ENCODE results near the gene SBSN. TPM values are rescaled to one million over a fixed set of nuclear protein-coding genes. Genes with fewer than 3 reads are reported as not detected.

SBSN gene
- total RNA-seq, 1 donor from 2014 or later = 0.30 TPM

DNA sequence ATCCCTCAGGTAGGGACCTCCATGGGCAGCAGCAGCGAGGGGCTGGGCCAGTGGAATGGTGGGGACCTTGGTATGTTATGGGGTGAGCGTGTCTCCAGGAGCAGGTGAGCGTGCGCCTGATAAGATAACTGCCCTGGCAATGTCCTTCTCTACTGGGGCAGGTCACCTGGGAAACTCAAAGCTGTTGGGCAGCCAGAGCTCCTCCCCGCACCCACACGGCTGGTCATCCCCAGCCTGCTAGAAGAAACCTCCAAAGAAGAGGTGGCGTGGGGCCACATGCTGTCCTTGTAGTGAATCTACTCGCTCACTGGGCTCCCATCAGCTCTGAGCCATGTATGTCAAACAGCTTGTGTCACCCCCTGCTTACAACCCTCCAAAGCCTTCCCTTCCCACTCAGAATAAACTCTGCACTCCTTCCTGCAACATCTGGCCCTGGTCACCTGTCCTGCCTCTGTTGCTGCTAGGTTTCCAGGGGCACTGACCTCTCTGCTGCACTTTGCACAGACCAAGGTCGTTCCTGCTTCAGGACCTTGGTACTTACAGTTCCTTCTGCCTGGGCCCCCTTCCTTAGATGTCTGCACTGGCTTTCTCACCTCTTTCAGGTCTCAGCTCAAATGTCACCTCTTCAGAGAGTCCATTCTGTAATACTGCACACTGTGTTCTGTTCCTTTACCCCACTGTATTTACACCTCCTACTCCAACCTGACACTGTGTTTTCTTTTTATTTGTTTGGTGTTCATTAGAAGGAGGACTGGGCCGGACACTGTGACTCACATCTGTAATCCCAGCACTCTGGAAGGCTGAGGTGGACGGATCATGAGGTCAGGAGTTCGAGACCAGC, 37.1 kb upstream of the SBSN start:
- TF ChIP-seq, protein P1, sequence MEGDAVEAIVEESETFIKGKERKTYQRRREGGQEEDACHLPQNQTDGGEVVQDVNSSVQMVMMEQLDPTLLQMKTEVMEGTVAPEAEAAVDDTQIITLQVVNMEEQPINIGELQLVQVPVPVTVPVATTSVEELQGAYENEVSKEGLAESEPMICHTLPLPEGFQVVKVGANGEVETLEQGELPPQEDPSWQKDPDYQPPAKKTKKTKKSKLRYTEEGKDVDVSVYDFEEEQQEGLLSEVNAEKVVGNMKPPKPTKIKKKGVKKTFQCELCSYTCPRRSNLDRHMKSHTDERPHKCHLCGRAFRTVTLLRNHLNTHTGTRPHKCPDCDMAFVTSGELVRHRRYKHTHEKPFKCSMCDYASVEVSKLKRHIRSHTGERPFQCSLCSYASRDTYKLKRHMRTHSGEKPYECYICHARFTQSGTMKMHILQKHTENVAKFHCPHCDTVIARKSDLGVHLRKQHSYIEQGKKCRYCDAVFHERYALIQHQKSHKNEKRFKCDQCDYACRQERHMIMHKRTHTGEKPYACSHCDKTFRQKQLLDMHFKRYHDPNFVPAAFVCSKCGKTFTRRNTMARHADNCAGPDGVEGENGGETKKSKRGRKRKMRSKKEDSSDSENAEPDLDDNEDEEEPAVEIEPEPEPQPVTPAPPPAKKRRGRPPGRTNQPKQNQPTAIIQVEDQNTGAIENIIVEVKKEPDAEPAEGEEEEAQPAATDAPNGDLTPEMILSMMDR (IDR thresholded peaks at IDR 0.05) = no peak
- Mint-ChIP-seq H3K27me3 (ENCODE audit: low read depth) (peaks cover 30% of the 10 kb centered on the region), H3K9me3 (ENCODE audit: low read depth) (no peaks in the 10 kb centered on the region), H3K4me1 (ENCODE audit: low read depth) (no peaks in the 10 kb centered on the region), H3K36me3 (ENCODE audit: low read depth) (no peaks in the 10 kb centered on the region), H3K4me3 (ENCODE audit: unreplicated experiment) (no peak overlapping the region), H3K27ac (ENCODE audit: unreplicated experiment) (no peak overlapping the region)
- DNase-seq (ENCODE audit: low spot score) = no peak

DNA sequence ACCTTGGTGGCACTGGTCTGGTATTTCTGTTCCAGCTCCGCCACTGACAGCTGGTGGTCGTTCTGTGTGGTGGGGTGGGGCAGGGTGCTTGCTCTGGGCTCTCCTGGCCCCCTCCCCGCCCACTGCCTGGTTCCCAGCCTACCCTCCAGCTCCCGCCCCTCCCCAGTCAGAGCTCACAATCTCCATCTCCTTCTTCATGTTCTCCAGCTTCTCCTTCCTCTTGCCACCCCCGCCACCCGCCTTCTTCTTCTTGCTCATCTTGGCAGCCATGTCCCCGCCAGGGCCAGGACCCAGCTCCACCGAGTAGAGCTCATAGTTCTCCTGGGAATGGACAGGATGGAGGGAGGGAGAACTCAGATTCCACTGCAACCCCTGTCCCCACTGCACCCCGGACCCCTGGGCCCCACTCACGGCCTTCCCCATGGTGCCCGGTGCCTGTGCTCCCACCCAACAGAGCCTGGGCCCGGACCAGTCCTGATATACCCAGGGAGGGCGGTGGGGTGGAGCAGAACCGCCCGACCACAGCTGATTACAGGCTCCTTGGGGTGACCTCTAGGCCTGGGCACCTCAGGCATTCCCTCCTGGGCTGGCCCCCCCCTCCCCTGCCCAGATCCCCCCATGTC, 35.2 kb upstream of the SBSN start, which contains the start of gene ATP4A:
Gene ATP4A (minus strand): TSS at position 452 of the 623 bp plus-strand sequence. CDS start 29 bp downstream, at position 423.
- Mint-ChIP-seq H3K4me3 (ENCODE audit: unreplicated experiment) (no peak within 1 kb of the TSS), H3K9me3 (ENCODE audit: low read depth) (no peaks in the 10 kb centered on the region), H3K27me3 (ENCODE audit: low read depth) (peaks cover 42% of the 10 kb centered on the region), H3K4me1 (ENCODE audit: low read depth) (no peaks in the 10 kb centered on the region), H3K27ac (ENCODE audit: unreplicated experiment) (no peak within 1 kb of the TSS), H3K36me3 (ENCODE audit: low read depth) (no peaks in the 10 kb centered on the region)
- TF ChIP-seq, protein P1 (IDR thresholded peaks at IDR 0.05) = no peak
- no peak for DNase-seq (ENCODE audit: low spot score)

DNA sequence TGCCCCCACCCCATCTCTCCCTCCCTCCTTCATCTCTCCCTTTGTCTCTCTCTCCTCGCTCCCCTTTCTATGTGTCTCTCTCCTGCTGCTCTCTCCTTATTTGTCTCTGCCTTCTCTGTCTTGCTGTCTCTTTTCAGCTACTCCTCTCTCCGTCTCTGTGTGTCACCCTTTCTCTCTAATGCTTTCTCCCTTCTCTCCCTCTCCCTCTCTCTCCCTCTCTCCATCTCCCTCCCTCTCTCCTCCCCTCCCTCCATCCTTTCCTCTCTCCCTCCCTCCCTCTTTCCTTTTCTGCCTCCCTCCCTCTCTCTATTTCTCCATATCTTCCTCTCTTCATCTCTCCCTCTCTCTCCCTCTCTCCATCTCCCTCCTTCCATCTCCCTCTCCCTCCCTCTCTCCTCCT, 34.7 kb upstream of the SBSN start:
- Mint-ChIP-seq H3K9me3 (ENCODE audit: low read depth) (no peaks in the 10 kb centered on the region), H3K27ac (ENCODE audit: unreplicated experiment) (no peak overlapping the region), H3K27me3 (ENCODE audit: low read depth) (peaks cover 43% of the 10 kb centered on the region), H3K4me3 (ENCODE audit: unreplicated experiment) (no peak overlapping the region), H3K36me3 (ENCODE audit: low read depth) (no peaks in the 10 kb centered on the region), H3K4me1 (ENCODE audit: low read depth) (peaks cover 2% of the 10 kb centered on the region)
- TF ChIP-seq, protein P1 (IDR thresholded peaks at IDR 0.05) = no peak
- DNase-seq (ENCODE audit: low spot score) = no peak

DNA sequence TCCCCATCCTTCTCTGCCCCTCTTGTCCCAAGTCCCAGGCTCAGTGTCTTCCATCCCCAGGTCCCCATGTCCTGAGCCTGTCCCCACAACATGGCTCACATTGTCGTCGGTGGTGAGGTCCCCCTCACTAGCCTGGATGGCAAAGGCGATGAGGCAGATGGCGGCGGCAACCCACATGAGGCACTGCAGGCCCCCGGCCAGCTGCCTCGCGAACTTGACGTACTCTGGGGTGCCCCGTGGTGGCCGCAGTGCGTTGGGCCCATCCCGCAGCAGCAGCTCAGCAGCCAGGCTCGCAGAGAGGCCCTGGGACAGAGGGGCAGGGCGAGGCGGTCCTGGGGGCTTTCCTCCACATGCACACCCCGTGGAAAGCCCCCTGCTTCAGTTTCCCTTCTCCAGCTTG, 34.2 kb upstream of the SBSN start:
- no peak for DNase-seq (ENCODE audit: low spot score)
- peaks cover 44% of the 10 kb centered on the region for H3K27me3 Mint-ChIP-seq (ENCODE audit: low read depth)
- no peaks in the 10 kb centered on the region for H3K9me3 Mint-ChIP-seq (ENCODE audit: low read depth)
- peaks cover 4% of the 10 kb centered on the region for H3K4me1 Mint-ChIP-seq (ENCODE audit: low read depth)
- no peaks in the 10 kb centered on the region for H3K36me3 Mint-ChIP-seq (ENCODE audit: low read depth)
- H3K4me3 Mint-ChIP-seq (ENCODE audit: unreplicated experiment) = no peak overlapping the region
- no peak overlapping the region for H3K27ac Mint-ChIP-seq (ENCODE audit: unreplicated experiment)
- TF ChIP-seq, protein P1 (IDR thresholded peaks at IDR 0.05) = no peak

DNA sequence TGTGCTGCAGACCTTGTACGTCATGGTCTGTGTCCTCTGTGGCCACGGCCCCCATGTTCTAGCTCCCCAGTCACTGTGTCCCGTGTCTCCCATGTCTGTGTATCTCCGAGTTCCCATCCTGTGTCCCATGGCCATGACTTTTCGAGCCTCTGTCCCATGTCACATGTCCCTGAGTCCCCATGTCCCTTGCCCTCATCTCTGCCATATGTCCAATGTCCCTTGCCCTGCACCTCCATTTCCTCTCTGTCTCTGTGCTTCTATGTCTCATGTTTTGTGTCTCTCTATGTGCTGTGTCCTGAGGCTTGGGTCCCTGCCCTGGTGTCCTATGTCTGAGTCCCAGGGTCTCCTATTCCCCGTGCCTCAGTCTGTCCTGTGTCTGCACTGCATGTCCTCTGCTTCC, 33.3 kb upstream of the SBSN start:
- Mint-ChIP-seq H3K27me3 (ENCODE audit: low read depth) (peaks cover 41% of the 10 kb centered on the region), H3K4me1 (ENCODE audit: low read depth) (peaks cover 4% of the 10 kb centered on the region), H3K36me3 (ENCODE audit: low read depth) (no peaks in the 10 kb centered on the region), H3K9me3 (ENCODE audit: low read depth) (no peaks in the 10 kb centered on the region), H3K27ac (ENCODE audit: unreplicated experiment) (no peak overlapping the region), H3K4me3 (ENCODE audit: unreplicated experiment) (no peak overlapping the region)
- TF ChIP-seq, protein P1 (IDR thresholded peaks at IDR 0.05) = no peak
- no peak for DNase-seq (ENCODE audit: low spot score)
